ENCODE data around the gene NRCAM. TPM values are rescaled to one million over a fixed set of nuclear protein-coding genes. Genes with fewer than 3 reads are reported as not detected.

The NRCAM gene
- total and polyA plus RNA-seq, 2 of the 13 experiments (the other 11 are each of a cell fraction or from before 2014, with no cell fraction given): 0.31 to 0.33 TPM

DNA sequence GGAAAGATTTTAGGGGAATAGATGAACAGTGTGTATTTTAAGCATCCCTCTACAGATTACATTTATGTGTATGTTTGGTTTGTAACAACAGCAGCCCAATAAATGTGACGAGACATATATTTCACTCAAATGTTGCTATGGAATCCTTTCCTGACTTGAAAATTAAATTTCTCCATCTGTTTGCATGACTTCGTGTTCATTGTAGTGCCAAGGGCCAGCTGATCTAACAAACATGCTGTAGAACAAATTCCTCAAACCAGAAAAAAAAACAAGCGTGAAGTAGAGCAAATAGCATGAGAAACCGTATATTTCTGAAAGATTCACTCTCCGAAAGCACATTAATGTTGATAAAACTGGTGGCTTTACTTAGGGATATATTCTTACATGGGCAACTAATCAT, 87.8 kb downstream of the NRCAM start:
- Histone ChIP-seq H3K4me1 (ENCODE audit: insufficient read depth, low read length) (no peaks in the 10 kb centered on the region), H3K27me3 (ENCODE audit: control insufficient read depth in 1 of 2, insufficient read depth in 2 of 2, low read length in 2 of 2) (no peaks in the 10 kb centered on the region), H3K36me3 (replicated peaks in 1 of 2; ENCODE audit: control insufficient read depth in 1 of 2, insufficient read depth in 2 of 2, low read length in 2 of 2) (no peaks in the 10 kb centered on the region), H4K20me1 (ENCODE audit: insufficient read depth, low read length) (no peaks in the 10 kb centered on the region), H3K79me2 (ENCODE audit: insufficient read depth, low read length) (no peaks in the 10 kb centered on the region), H3K4me2 (ENCODE audit: low read depth, low read length) (no peak overlapping the region), H3K9me3 (ENCODE audit: low read length) (no peaks in the 10 kb centered on the region), H3K4me3 (replicated peaks in 1 of 3; ENCODE audit: insufficient read depth in 1 of 3, low read depth in 2 of 3, low read length in 3 of 3) (no peak overlapping the region), H3K9ac (ENCODE audit: insufficient read depth, low read depth, low read length) (no peak overlapping the region), H2AFZ (ENCODE audit: low read length) (no peak overlapping the region), H3K27ac (ENCODE audit: extremely low read length, insufficient read depth, low read length) (no peak overlapping the region)
- no peak for TF ChIP-seq HMGA1 (CRISPR knock-in tag; conservative IDR thresholded peaks at IDR 0.05)
- TF ChIP-seq ZNF564 (CRISPR knock-in tag; IDR thresholded peaks at IDR 0.05): no peak
- TF ChIP-seq, protein P1, sequence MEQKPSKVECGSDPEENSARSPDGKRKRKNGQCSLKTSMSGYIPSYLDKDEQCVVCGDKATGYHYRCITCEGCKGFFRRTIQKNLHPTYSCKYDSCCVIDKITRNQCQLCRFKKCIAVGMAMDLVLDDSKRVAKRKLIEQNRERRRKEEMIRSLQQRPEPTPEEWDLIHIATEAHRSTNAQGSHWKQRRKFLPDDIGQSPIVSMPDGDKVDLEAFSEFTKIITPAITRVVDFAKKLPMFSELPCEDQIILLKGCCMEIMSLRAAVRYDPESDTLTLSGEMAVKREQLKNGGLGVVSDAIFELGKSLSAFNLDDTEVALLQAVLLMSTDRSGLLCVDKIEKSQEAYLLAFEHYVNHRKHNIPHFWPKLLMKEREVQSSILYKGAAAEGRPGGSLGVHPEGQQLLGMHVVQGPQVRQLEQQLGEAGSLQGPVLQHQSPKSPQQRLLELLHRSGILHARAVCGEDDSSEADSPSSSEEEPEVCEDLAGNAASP (CRISPR knock-in tag; IDR thresholded peaks at IDR 0.05; ENCODE audit: borderline replicate concordance): no peak
- TF ChIP-seq SOX6 (IDR thresholded peaks at IDR 0.05): no peak
- no peak for TF ChIP-seq SOX6 (CRISPR knock-in tag; IDR thresholded peaks at IDR 0.05)
- TF ChIP-seq, protein P2, sequence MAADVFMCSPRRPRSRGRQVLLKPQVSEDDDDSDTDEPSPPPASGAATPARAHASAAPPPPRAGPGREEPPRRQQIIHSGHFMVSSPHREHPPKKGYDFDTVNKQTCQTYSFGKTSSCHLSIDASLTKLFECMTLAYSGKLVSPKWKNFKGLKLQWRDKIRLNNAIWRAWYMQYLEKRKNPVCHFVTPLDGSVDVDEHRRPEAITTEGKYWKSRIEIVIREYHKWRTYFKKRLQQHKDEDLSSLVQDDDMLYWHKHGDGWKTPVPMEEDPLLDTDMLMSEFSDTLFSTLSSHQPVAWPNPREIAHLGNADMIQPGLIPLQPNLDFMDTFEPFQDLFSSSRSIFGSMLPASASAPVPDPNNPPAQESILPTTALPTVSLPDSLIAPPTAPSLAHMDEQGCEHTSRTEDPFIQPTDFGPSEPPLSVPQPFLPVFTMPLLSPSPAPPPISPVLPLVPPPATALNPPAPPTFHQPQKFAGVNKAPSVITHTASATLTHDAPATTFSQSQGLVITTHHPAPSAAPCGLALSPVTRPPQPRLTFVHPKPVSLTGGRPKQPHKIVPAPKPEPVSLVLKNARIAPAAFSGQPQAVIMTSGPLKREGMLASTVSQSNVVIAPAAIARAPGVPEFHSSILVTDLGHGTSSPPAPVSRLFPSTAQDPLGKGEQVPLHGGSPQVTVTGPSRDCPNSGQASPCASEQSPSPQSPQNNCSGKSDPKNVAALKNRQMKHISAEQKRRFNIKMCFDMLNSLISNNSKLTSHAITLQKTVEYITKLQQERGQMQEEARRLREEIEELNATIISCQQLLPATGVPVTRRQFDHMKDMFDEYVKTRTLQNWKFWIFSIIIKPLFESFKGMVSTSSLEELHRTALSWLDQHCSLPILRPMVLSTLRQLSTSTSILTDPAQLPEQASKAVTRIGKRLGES (CRISPR knock-in tag; IDR thresholded peaks at IDR 0.05; ENCODE audit: borderline replicate concordance): no peak
- no peak for TF ChIP-seq FOXC1 (CRISPR knock-in tag; IDR thresholded peaks at IDR 0.05; ENCODE audit: borderline replicate concordance)
- ChIA-PET POLR2A (no interaction called here), CTCF (ENCODE audit: low intra/inter-chr PET ratio, low total read pairs) (no interaction called here)
- in situ Hi-C loops (cut with HindIII; ENCODE audit: extremely low pct_ligation_motif_present, low pct_unique_long_range_greater_than_20kb): no loop called here
- BruUV-seq (replicated peaks): no TSS peak
- DNase-seq (ENCODE audit: low spot score) (no peak), ATAC-seq (no peak), FAIRE-seq (no peak)
- WGBS (ENCODE audit: low lambda C conversion rate): 63% methylated on average over 5 of the region's 5 CpGs
- intact Hi-C loops (cut with micrococcal nuclease; ENCODE audit: unreplicated experiment): no loop called here

Measured in HepG2 (cell line).